ENCODE measurements around the gene SEMA5A.

SEMA5A gene

GRCh38 chr5:9513827-9514226 lies 32.0 kb downstream of the SEMA5A start:
- no peak for DNase-seq

DNA sequence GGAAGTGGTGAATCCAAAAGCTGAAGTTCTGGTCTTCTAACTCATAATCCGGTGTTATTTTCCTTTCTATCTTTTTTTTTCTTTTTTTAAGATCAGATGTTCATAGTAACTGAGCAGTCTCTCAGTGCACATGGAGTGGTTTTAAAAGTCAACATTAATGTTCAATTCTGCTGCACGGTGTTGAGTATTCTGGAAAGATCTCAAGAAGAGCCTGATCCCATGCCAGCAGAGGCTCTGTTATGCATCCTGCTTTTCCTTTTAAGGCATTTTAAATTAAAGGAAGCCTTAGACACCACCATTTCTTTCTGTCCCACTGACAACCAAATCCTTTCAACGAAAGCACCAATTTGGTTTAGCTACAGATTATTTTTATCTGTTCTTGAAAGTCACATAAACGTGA lies 33.4 kb downstream of the SEMA5A start:
- DNase-seq, result no peak

DNA sequence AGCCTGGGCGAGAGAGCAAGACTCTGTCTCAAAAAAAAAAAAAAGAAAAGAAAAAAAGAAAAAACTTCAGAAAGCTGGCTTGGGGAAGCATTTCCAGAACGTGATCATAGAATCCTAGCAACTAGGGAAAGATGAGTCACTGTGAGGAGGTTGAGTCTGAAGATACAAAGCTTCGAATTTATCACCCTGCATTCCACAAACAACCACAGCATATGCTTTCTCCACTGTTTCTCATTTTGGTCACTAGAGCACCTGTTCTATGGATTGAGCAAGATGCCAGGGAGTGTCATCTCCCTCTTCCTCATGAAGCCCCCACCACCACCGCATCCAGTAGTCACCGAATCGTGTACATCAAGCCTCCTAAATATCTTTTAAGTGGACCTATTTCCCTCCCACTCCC lies 37.9 kb downstream of the SEMA5A start:
- no peak for DNase-seq

GRCh38 chr5:9505225-9505624 lies 40.6 kb downstream of the SEMA5A start:
- no peak for DNase-seq

DNA sequence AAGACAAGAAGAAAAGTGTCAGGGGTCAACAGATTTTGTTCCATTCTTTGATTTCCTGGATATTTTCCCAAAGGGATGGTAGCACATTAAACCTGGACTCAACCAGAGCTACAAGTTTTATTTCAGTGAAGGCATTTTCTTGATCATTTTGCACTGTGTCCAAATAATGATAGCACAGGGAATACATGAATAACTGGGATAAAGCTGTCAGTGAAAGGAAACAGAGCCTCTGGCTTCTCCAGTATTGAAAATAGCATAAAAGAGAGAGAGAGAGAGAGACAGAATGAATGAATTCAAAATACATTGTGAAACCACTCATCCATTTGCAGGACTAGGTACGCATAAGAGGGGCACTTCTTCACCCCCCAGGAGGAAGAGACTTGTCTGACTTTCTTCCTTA lies 43.0 kb downstream of the SEMA5A start:
- DNase-seq, result no peak

DNA sequence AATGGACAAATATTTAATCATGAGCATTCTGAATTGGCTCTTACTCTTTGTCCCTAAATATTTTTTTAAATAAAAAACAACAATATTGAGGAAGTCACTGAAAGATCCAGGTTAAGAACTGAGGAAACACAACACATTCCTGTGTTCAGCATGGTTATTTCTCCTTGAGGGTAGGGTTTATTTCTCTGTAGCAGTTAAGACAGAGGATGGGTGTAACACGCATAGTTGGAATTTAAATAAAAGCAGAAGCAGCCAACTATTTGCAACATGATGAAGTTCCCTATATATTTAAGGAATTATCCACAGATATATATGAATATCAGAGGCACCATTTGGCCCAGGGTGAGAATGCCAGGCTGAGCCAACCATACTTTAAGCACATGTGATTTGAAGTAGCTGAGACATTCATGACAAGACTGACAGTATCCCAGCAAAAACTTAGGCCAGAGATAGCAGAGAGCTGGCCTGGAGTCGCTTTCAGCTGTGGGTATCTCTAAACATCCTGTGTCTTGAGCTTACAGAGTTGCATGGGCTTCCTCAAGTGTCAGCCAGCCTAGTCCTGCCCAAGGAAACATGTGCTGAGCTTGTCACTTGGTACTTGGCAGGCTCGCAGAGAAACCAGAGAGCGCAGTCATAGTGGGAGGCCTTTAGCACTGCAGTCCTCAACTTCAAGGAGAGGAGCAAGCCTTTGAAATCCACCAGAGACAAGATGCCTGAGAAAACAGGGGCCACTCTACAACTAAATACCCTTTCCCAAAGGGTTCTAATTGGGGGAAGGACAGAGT lies 43.6 kb downstream of the SEMA5A start:
- peak; percentile 73 for DNase-seq

DNA sequence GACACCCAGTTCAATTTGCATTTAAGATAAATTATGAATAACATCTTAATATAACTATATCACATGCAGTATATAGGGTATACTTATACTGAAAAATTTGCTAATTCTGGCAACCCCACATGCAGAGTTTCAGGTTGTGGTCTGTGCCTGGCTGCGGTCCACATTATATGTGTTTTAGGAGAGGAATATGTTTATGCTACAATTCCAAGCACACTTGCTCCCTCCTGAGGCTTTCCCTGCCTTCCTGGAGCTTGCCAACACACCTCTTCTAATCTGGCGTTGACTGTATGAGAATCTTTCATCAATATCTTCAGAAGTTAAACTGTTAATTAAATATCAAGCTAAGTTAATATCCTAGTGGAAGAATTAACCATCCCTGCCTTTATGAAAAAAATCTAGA lies 45.2 kb downstream of the SEMA5A start:
- no peak for DNase-seq

- DNase-seq, result no peak
These were observed 45.7 kb downstream of the SEMA5A start for GRCh38 chr5:9500193-9500592.

DNA sequence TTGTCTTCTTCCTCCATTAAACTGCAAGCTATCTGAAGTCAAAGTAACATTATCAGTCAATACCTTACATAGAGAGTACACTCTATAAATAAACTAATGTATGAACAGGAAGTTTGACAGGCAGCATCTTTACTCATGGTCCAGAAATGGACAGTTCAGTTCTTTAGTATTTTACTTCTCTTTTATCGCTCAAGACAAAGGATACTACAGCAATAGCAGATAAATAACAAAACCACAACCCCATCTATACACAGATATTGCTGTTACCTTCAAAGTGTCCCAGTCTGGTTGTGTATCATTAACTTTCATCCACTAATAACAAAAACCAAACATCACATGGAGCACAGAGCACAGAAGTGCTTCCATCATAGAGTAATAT lies 46.4 kb downstream of the SEMA5A start:
- DNase-seq, result no peak

DNA sequence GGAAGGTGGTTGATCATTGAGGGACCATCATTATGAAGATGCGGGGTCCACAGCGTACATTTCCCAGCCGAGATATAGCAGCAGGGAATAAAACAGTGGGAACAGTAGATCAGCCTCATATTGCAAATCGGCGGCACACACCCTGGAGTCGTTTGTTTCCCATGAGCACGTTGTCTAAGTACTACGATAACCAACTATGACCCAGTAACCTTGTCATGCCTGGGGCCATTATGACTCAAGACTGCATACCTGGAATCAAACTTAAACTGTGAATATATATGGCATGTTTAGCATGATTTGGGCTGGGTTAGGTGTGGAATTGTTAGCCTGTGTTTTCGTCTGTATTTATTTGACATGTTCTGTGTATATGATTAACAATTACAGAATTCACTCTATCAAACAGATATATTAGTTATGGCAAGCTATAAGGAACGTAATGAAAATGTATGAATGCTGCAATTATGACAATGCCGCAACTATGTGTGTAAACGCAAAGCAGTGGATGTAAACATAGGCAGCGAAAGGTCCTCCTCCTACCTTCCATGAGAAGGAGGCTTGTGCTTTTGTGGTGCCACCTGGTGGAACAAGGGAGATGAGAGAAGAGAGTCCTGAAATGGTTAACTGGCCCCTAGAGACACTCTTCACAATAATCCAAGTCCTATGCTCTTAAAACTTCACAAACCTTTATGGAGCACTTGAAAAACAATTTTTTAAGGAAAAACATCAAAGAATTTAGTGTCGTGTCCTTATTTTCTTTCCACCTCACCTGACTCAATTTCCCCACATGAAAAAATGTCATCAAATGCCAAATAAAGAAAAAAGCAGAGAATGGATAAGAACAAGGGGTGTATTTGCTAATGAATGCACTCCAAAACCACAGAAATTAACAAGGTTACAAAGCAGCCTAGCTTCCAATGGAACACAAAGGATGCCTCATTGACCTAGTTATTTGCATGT lies 47.1 kb downstream of the SEMA5A start:
- DNase-seq, result peak; percentile 67

DNA sequence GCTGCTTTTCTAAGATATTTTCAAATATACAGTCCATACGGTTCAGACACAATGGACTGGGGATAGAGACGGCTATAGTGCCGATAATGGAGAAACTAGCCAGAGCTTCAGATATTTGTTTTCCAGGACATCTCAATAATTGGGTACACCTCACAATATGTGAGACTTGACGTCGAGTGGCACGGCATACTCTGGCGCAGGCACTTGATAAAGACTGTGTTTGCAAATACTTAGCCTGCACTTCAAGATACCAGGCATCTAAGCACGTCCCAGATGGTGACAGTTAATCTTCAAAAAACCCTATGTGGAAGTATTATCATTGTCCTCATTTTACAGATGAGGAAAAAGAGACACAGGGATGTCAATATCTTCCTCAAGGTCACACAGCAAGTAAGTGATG lies 48.5 kb downstream of the SEMA5A start:
- DNase-seq, result no peak

DNA sequence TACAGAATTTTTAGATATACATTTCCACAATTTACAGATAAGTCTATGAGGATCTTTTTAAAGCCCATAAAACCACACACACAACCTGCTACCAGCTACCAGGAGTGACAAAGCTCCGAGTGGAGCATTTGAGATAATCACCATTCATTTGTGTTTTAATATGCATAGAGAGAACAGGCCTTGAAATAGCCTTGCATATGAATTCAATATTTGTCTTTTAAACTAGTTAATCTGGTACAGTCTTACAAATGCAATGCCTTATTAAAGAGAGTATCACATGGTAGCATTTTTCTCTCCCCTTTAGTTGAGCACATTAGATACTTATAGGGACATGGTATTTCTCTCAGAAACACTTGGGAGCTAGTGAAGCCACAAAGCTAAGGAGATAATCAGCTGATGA lies 49.1 kb downstream of the SEMA5A start:
- DNase-seq, result no peak

GRCh38 chr5:9495121-9495520 lies 50.8 kb downstream of the SEMA5A start:
- no peak for DNase-seq

GRCh38 chr5:9494301-9494700 lies 51.6 kb downstream of the SEMA5A start:
- DNase-seq, result no peak

DNA sequence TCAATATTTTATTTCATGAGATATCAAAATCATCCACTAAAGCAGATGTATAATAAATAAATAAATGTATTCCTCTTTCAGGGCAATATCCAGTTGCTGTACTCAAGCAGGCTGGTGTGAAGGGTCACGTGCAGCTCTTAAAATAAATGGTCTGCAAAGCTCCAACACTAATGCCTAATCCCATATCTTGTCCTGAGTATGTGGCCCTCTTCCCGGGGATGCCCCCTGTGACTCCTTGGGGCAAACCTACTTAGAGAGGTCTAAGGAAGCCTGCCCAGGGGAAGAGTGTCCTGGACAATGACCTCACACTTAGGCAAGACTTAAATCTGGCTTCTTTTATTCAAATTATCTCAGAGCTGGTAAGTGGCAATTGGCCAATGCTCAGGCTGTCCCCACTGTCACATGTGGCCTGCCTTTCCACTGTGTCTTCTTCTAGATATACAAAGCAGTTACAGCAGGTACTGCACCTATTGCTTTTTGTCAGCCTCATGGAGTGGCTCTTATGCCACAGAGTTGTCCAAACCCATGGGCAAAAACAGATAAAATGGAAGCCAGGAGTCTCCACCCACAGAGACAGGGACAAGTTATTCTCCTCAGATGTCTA lies 55.3 kb downstream of the SEMA5A start:
- DNase-seq, result no peak

GRCh38 chr5:9483779-9484178 lies 62.1 kb downstream of the SEMA5A start:
- no peak for DNase-seq

GRCh38 chr5:9483243-9483642 lies 62.6 kb downstream of the SEMA5A start:
- no peak for DNase-seq

DNA sequence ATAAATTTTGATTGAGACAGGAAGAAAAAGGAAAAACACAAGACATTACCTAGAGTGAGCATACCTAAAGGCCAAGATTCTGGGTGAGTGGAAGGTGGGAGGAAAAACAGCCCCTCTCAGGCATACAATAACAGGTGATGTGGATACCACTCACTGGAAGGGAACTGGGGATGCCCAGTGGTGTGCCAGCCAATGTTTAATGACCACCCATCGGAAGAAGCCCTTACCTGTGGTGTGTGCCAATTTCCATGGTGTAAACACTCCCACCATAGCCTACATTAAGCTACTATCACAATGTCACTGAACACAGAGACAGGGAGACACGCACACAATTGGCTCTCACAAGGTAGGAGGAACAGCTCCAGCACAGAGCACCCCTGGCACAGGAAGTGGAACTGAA lies 63.5 kb downstream of the SEMA5A start:
- DNase-seq, result no peak

GRCh38 chr5:9480499-9480898 lies 65.4 kb downstream of the SEMA5A start:
- DNase-seq, result no peak

DNA sequence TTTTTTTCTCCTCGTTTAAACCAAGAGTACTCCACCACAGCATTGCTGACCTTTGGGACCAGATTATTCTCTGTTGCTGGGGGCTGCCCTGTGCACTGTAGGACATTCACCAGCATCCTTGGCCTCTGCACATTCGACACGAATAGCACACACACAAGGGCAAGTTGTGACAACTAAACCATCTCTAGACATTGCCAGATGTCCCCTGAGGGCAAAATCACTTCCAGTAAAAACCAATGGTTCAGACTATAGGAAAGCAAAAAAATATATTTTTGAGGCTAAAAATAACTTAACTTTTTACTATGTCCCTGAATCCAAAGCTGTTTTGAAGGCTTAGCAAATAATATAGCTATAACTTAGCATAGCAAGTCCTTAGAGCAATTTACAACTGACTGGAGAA lies 65.9 kb downstream of the SEMA5A start:
- no peak for DNase-seq

DNA sequence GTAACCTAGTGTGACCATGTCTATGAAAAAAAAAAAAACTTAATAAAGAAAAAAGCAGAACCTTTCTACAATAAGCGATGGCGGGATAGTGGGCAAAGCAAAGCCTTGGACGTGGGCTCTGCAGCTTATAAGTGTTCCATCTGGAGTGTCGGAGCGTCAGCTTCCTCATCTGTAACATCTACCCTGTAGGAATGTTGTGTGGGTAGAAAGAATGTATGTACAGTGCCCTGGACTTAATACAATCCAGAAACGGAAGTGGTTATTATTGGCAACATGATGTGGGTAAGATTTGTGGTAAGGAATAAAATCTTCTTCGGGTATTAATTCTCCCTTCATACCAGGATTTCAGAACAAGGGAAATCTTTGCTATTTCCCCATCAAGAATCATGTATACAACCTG lies 66.5 kb downstream of the SEMA5A start:
- no peak for DNase-seq

DNA sequence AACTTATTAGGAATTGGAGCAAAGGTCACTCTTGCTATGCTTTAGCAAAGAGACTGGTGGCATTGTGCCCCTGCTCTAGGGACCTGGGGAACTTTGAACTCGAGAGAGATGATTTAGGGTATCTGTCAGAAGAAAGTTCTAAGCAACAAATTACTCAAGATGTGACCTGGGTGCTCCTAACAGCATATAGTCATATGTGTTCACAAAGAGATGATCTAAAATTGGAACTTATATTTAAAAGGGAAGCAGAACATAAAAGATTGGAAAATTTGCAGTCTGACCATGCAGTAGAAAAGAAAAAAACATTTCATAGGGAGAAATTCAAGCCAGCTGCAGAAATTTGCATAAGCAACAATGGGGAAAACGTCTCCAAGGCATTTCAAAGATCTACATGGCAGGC lies 68.3 kb downstream of the SEMA5A start:
- DNase-seq, result no peak

- no peak for DNase-seq
These were observed 71.5 kb downstream of the SEMA5A start for GRCh38 chr5:9474219-9475002.
